Stimulated activated CD8-positive, alpha-beta memory T cell treated with anti-CD3 and anti-CD28 coated beads, Interleukin-7, amount 100 ng/mL, for 24 hours (primary cell): Measurements from ENCODE around the gene ATP9B.
"Not testable (repeated sequence)": the region's sequence is repeated elsewhere in the genome, so short reads cannot be mapped to it uniquely, and the experiment has no call there.

Experiments used
- DNase-seq: peaks from one replicate; pipeline ENCODE4 v3.0.0-alpha.2; 2020; ENCODE audit warnings: low read depth

The ATP9B gene

GRCh38 chr18:79071037-79071436, 1.8 kb downstream of the ATP9B start:
- no peak for DNase-seq

GRCh38 chr18:79071503-79072210, 2.5 kb downstream of the ATP9B start:
- no peak for DNase-seq

GRCh38 chr18:79072655-79073054, 3.5 kb downstream of the ATP9B start:
- DNase-seq = not testable (repeated sequence)

GRCh38 chr18:79077181-79077580, 8.0 kb downstream of the ATP9B start:
- no peak for DNase-seq

- not testable (repeated sequence) for DNase-seq
Measured at GRCh38 chr18:79078791-79079190, 9.6 kb downstream of the ATP9B start.

GRCh38 chr18:79092874-79093273, 23.7 kb downstream of the ATP9B start:
- no peak for DNase-seq

- DNase-seq = no peak
Measured at GRCh38 chr18:79093986-79094385, 24.8 kb downstream of the ATP9B start.

GRCh38 chr18:79095216-79095615, 26.0 kb downstream of the ATP9B start:
- DNase-seq = no peak

- DNase-seq = no peak
Measured at GRCh38 chr18:79100944-79101343, 31.8 kb downstream of the ATP9B start.

GRCh38 chr18:79102886-79103285, 33.7 kb downstream of the ATP9B start:
- no peak for DNase-seq

- no peak for DNase-seq
Measured at GRCh38 chr18:79104137-79104536, 34.9 kb downstream of the ATP9B start.

GRCh38 chr18:79105455-79105854, 36.3 kb downstream of the ATP9B start:
- DNase-seq = no peak

GRCh38 chr18:79106084-79106483, 36.9 kb downstream of the ATP9B start:
- no peak for DNase-seq

GRCh38 chr18:79107886-79108285, 38.7 kb downstream of the ATP9B start:
- no peak for DNase-seq

- DNase-seq = no peak
Measured at GRCh38 chr18:79108549-79109215, 39.5 kb downstream of the ATP9B start.

- DNase-seq = no peak
Measured at GRCh38 chr18:79111483-79111882, 42.3 kb downstream of the ATP9B start.

- DNase-seq = no peak
Measured at GRCh38 chr18:79117385-79117784, 48.2 kb downstream of the ATP9B start.

GRCh38 chr18:79117788-79118187, 48.6 kb downstream of the ATP9B start:
- DNase-seq = no peak

GRCh38 chr18:79118797-79119196, 49.6 kb downstream of the ATP9B start:
- DNase-seq = no peak

- DNase-seq = no peak
Measured at GRCh38 chr18:79121746-79122474, 52.7 kb downstream of the ATP9B start.

- DNase-seq = no peak
Measured at GRCh38 chr18:79123948-79124347, 54.8 kb downstream of the ATP9B start.

GRCh38 chr18:79129120-79129519, 59.9 kb downstream of the ATP9B start:
- no peak for DNase-seq

- DNase-seq = no peak
Measured at GRCh38 chr18:79133724-79134123, 64.5 kb downstream of the ATP9B start.
